Measurements from ENCODE around the gene ZKSCAN1.

Gene ZKSCAN1

GRCh38 chr7:100034871-100035510 is 19.6 kb downstream of the ZKSCAN1 start:
- no peak for DNase-seq (ENCODE audit: low spot score)
- POLR2A ChIA-PET (ENCODE audit: low non-redundant PET): no interaction called here

DNA sequence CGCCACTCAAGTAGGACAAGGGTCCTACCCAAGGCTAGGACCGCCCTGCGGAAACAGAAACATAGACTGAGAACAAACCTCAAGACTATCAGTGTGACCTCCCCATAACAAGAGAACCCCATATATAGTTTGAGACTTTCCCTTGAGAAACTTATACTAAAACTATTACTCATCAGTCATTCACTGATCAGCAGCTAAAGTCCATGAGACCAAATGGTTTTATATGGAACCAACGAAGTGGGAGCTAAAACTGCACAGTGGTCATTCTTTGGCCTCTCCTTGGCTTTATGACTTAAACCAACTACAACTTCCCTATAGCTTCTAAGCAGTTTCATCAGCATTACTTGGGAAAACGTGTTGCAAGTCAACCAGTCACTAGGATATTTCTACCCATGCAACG is 20.5 kb downstream of the ZKSCAN1 start:
- no peak for DNase-seq (ENCODE audit: low spot score)
- ChIA-PET POLR2A (ENCODE audit: low non-redundant PET) (no interaction called here), CTCF (interaction anchor here (0.6 kb wide), 1 partner anchor 9 kb away, joined by 3 read pairs; no protein-coding TSS in a partner anchor)
- H3K27ac ChIP-seq: no peak overlapping the region
- TF ChIP-seq, protein P1, sequence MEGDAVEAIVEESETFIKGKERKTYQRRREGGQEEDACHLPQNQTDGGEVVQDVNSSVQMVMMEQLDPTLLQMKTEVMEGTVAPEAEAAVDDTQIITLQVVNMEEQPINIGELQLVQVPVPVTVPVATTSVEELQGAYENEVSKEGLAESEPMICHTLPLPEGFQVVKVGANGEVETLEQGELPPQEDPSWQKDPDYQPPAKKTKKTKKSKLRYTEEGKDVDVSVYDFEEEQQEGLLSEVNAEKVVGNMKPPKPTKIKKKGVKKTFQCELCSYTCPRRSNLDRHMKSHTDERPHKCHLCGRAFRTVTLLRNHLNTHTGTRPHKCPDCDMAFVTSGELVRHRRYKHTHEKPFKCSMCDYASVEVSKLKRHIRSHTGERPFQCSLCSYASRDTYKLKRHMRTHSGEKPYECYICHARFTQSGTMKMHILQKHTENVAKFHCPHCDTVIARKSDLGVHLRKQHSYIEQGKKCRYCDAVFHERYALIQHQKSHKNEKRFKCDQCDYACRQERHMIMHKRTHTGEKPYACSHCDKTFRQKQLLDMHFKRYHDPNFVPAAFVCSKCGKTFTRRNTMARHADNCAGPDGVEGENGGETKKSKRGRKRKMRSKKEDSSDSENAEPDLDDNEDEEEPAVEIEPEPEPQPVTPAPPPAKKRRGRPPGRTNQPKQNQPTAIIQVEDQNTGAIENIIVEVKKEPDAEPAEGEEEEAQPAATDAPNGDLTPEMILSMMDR (conservative IDR thresholded peaks at IDR 0.05; ENCODE audit: low read depth): no peak

More at GRCh38 chr7:100034871-100035510, 19.6 kb downstream of the ZKSCAN1 start:
- TF ChIP-seq, protein P1 (conservative IDR thresholded peaks at IDR 0.05; ENCODE audit: low read depth): no peak
- CTCF ChIA-PET: interaction anchor here (0.6 to 0.9 kb wide), 2 partner anchors 8 to 20 kb away, joined by 3 read pairs; no protein-coding TSS in a partner anchor
- H3K27ac ChIP-seq: no peak overlapping the region

GRCh38 chr7:100038326-100038725 is 22.9 kb downstream of the ZKSCAN1 start:
- CTCF ChIA-PET: interaction anchor here (0.7 kb wide), 1 partner anchor 15 kb away, joined by 4 read pairs; no protein-coding TSS in a partner anchor
- no peak for DNase-seq (ENCODE audit: low spot score)
- TF ChIP-seq, protein P1 (conservative IDR thresholded peaks at IDR 0.05; ENCODE audit: low read depth): no peak
- H3K27ac ChIP-seq: no peak overlapping the region
- POLR2A ChIA-PET (ENCODE audit: low non-redundant PET): no interaction called here

- no peak for DNase-seq (ENCODE audit: low spot score)
- POLR2A ChIA-PET (ENCODE audit: low non-redundant PET): no interaction called here
- TF ChIP-seq, protein P1 (conservative IDR thresholded peaks at IDR 0.05; ENCODE audit: low read depth): no peak
- no peak overlapping the region for H3K27ac ChIP-seq
- CTCF ChIA-PET: interaction anchor here (0.5 kb wide), 1 partner anchor 43 kb away, joined by 4 read pairs; no protein-coding TSS in a partner anchor
Observed at GRCh38 chr7:100040575-100040974, 25.2 kb downstream of the ZKSCAN1 start.

DNA sequence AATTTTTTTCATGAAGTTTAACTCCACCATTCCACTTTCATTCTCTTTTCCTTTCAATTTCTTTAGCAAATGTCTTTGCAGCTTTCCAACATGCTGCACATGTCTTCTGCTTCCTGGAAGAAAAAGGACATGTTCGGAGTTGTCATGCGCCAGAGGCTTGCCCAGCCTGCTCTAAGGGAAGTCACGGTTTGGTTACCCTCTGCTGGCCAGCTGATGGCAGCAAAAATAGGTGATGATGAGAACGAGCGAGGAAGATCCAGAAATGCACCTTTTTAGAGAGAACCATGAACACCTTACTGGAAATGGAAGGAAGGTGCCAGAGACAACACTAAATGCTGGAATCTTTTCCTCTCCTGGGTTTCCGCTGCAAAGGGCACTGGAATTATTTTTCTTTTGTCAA is 29.3 kb downstream of the ZKSCAN1 start:
- CTCF ChIA-PET: no interaction called here
- TF ChIP-seq, protein P1 (conservative IDR thresholded peaks at IDR 0.05; ENCODE audit: low read depth): peak; percentile 44
- POLR2A ChIA-PET (ENCODE audit: low non-redundant PET): interaction anchor here (0.7 kb wide), 1 partner anchor 80 kb away, joined by 3 read pairs; no protein-coding TSS in a partner anchor
- peak overlapping the region; percentile 24 for H3K27ac ChIP-seq
- DNase-seq (ENCODE audit: low spot score): peak; percentile 33

GRCh38 chr7:100048680-100049079 is 33.3 kb downstream of the ZKSCAN1 start:
- DNase-seq (ENCODE audit: low spot score): no peak
- POLR2A ChIA-PET (ENCODE audit: low non-redundant PET): no interaction called here
- CTCF ChIA-PET: no interaction called here
- TF ChIP-seq, protein P1 (conservative IDR thresholded peaks at IDR 0.05; ENCODE audit: low read depth): no peak
- no peak overlapping the region for H3K27ac ChIP-seq
